Osteoblast (primary cell): ENCODE results near the gene PBX1. TPM values are rescaled to one million over a fixed set of nuclear protein-coding genes. Genes with fewer than 3 reads are reported as not detected.

Experiments
- DNase-seq: peaks from one replicate; pipeline ENCODE4 v3.0.0; 2011; ENCODE audit warnings: low spot score, mixed read lengths; ENCODE audit not compliant: insufficient read length; ENCODE audit errors: missing footprints
- H2AFZ ChIP-seq: 2 replicates; pipeline ENCODE4 v1.6.0; 2011; ENCODE audit warnings: mild to moderate bottlenecking, low read length
- H3K27ac ChIP-seq: 2 replicates; pipeline ENCODE4 v1.5.1; 2011; ENCODE audit warnings: mild to moderate bottlenecking, low read depth, low read length, moderate library complexity
- H3K27me3 ChIP-seq: 2 replicates; pipeline ENCODE4 v1.6.0; 2012; ENCODE audit warnings: mild to moderate bottlenecking, control low read depth, inconsistent platforms, low read length, moderate library complexity; ENCODE audit not compliant: insufficient read depth
- H3K36me3 ChIP-seq: 2 replicates; pipeline ENCODE4 v1.5.1; 2011; ENCODE audit warnings: mild to moderate bottlenecking, low read length, control low read depth, moderate library complexity; ENCODE audit not compliant: insufficient read depth
- H3K4me1 ChIP-seq: 2 replicates; pipeline ENCODE4 v1.5.1; 2011; ENCODE audit warnings: mild to moderate bottlenecking, low read length, control low read depth, moderate library complexity; ENCODE audit not compliant: insufficient read depth
- H3K4me2 ChIP-seq: 2 replicates; pipeline ENCODE4 v1.6.0; 2011; ENCODE audit warnings: mild to moderate bottlenecking, low read length; ENCODE audit not compliant: insufficient read depth
- H3K4me3 ChIP-seq: fragments of 200-600 bp; sonication (generic); 3 replicates; pipeline ENCODE4 v1.5.1; 2012; ENCODE audit warnings: mild to moderate bottlenecking, low read length, inconsistent platforms; ENCODE audit not compliant: insufficient read depth
- H3K79me2 ChIP-seq: 2 replicates; pipeline ENCODE4 v1.6.0; 2012; ENCODE audit warnings: mild to moderate bottlenecking, low read length, control low read depth, inconsistent platforms; ENCODE audit not compliant: insufficient read depth
- H3K9me3 ChIP-seq: 2 replicates; pipeline ENCODE4 v1.5.1; 2011; ENCODE audit warnings: low read depth, low read length, control low read depth
- H4K20me1 ChIP-seq: 2 replicates; pipeline ENCODE4 v1.6.0; 2012; ENCODE audit warnings: mild to moderate bottlenecking, low read length, control low read depth; ENCODE audit not compliant: insufficient read depth
- total RNA-seq: library from RNA; depleted of rRNA; stranded (reverse); fragments of >200 nt; gene quantifications from 2 replicates; pipeline ENCODE4 v1.2.3, GENCODE V29; 2012
- TF ChIP-seq, protein P1 (sequence below): IDR thresholded peaks from 2 replicates; pipeline ENCODE4 v1.5.1; 2011; ENCODE audit warnings: mild to moderate bottlenecking, low read depth, low read length, moderate library complexity; ENCODE audit errors: extremely low read depth

The PBX1 gene
- total RNA-seq, 1 donor = 10.1 TPM

DNA sequence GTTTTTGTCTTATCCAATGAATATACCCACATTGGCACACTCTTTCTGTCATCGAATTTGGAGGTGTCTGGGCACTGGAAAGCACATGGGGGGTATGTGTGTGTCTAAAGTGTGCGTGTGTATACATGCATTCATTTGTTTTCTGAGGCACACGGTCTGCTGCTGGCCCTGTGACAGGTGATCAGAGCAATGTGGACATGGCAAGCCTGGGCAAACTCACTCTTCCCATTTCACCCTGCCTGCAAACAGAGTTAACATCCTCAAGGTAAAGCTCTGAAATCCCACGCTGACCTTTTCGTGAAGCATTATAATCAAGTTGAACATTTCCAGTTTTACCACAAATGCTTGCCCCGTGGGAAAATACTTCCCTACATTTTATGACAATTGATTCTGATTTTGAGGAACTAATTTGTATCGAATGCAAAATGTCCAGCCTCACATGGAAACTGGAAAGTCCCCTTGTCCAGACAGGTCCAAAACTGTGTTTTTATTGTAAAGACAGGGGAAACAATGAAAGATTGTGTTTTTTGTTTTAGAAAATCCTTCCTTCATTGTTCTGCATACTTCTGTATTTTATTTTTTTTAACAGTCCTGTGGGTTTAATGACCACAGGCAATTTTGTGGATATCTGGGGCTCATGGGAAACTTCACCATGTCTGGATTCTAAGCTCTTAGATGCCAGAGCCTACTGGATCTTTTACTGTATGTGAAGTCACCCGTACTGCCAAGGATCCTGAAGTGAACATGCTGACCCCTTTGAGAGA is 160.9 kb downstream of the PBX1 start:
- TF ChIP-seq, protein P1, sequence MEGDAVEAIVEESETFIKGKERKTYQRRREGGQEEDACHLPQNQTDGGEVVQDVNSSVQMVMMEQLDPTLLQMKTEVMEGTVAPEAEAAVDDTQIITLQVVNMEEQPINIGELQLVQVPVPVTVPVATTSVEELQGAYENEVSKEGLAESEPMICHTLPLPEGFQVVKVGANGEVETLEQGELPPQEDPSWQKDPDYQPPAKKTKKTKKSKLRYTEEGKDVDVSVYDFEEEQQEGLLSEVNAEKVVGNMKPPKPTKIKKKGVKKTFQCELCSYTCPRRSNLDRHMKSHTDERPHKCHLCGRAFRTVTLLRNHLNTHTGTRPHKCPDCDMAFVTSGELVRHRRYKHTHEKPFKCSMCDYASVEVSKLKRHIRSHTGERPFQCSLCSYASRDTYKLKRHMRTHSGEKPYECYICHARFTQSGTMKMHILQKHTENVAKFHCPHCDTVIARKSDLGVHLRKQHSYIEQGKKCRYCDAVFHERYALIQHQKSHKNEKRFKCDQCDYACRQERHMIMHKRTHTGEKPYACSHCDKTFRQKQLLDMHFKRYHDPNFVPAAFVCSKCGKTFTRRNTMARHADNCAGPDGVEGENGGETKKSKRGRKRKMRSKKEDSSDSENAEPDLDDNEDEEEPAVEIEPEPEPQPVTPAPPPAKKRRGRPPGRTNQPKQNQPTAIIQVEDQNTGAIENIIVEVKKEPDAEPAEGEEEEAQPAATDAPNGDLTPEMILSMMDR = no peak
- no peak overlapping the region for H3K4me2 ChIP-seq
- no peaks in the 10 kb centered on the region for H3K79me2 ChIP-seq
- H3K27me3 ChIP-seq = no peaks in the 10 kb centered on the region
- H3K27ac ChIP-seq = no peak overlapping the region
- peak; percentile 78 for DNase-seq
- H4K20me1 ChIP-seq = no peaks in the 10 kb centered on the region
- H3K36me3 ChIP-seq = no peaks in the 10 kb centered on the region
- no peak overlapping the region for H2AFZ ChIP-seq
- no peaks in the 10 kb centered on the region for H3K9me3 ChIP-seq
- H3K4me3 ChIP-seq = no peak overlapping the region
- H3K4me1 ChIP-seq = peaks cover 8% of the 10 kb centered on the region

DNA sequence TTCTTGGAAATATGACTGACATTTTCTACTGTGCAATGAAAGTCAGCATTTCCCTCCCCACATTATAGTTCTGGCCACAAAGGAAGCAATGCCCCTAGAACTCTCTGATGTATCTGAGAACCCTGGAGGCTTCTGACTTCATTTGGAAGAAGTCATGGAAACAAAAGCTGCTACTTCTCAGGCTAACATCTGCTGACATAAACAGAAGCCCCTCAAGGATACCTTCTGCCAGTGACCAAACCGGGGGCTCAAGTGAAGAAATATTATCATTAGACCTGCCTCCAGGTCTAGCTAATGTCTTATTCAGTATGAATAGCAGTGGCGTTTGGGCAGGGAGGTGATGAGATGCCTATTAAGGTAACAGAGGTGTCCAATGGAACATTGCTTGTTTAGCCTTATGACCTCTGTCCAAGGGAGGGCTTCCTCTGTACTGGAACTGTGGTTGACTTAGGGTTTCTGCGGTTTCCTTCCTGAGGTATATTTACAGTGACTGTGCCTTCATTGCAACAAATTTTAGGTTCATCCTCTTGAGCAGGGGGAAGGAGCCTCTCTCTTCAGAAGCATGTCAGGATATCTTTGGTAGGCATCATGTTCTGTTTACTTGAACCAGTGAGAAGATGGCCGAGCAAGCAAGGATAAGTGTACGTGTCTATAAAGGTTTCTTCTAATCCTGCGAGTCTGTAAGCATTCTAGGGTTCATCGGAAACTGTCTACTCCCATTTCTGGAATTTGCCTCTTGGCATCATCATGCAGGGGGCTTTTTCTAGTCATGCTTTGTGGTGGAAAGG is 161.7 kb downstream of the PBX1 start:
- peaks cover 8% of the 10 kb centered on the region for H3K4me1 ChIP-seq
- DNase-seq = no peak
- no peaks in the 10 kb centered on the region for H3K9me3 ChIP-seq
- H3K79me2 ChIP-seq = no peaks in the 10 kb centered on the region
- no peak overlapping the region for H2AFZ ChIP-seq
- H4K20me1 ChIP-seq = no peaks in the 10 kb centered on the region
- no peak overlapping the region for H3K27ac ChIP-seq
- no peak overlapping the region for H3K4me3 ChIP-seq
- H3K36me3 ChIP-seq = no peaks in the 10 kb centered on the region
- no peak overlapping the region for H3K4me2 ChIP-seq
- H3K27me3 ChIP-seq = no peaks in the 10 kb centered on the region
- TF ChIP-seq, protein P1 = no peak

DNA sequence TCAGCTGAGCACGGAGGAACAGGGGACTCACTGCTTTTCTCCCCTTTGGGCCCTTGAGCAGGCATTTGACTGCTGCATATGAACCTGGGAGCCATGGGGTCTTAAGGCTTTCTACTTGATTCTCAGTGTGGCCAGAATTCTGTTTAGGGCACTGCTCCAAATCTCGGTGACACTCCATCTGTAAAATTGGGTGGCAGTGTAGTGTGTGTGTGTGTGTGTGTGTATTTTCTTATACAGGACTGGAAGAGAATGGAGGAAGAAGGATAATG is 162.2 kb downstream of the PBX1 start:
- H2AFZ ChIP-seq = no peak overlapping the region
- H3K27ac ChIP-seq = no peak overlapping the region
- no peak overlapping the region for H3K4me3 ChIP-seq
- H3K4me1 ChIP-seq = peaks cover 13% of the 10 kb centered on the region
- no peaks in the 10 kb centered on the region for H4K20me1 ChIP-seq
- no peak for DNase-seq
- no peaks in the 10 kb centered on the region for H3K79me2 ChIP-seq
- H3K27me3 ChIP-seq = no peaks in the 10 kb centered on the region
- no peaks in the 10 kb centered on the region for H3K9me3 ChIP-seq
- no peak overlapping the region for H3K4me2 ChIP-seq
- TF ChIP-seq, protein P1 = no peak
- no peaks in the 10 kb centered on the region for H3K36me3 ChIP-seq

DNA sequence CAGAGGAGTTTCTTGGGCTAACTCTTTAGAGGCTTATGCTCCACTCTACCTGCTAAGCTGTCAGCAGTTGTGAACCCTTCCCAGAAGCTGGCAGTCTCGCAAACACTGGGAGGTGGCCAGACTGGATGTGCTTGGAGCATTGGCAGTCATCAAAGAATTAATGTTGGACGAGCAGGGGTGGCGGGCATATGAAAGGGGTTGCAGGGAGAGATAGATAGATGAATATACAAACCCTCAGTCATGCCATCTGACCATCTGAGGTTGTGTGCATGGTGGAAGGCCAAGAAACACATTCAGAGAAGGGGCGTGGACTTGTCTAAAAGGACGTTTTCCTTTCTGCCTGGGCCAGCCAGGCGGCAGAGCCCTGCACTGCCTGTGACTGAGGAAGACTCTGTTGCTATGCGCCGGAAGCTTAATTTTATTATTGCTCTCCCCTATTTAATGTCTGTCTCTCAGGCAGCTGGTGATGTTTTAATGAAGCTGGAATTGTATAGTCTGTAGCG is 164.4 kb downstream of the PBX1 start:
- no peaks in the 10 kb centered on the region for H4K20me1 ChIP-seq
- no peaks in the 10 kb centered on the region for H3K9me3 ChIP-seq
- no peak overlapping the region for H3K27ac ChIP-seq
- H3K4me2 ChIP-seq = no peak overlapping the region
- H3K79me2 ChIP-seq = no peaks in the 10 kb centered on the region
- no peaks in the 10 kb centered on the region for H3K36me3 ChIP-seq
- no peaks in the 10 kb centered on the region for H3K27me3 ChIP-seq
- H2AFZ ChIP-seq = no peak overlapping the region
- DNase-seq = no peak
- H3K4me3 ChIP-seq = no peak overlapping the region
- TF ChIP-seq, protein P1 = no peak
- peaks cover 12% of the 10 kb centered on the region for H3K4me1 ChIP-seq
